HG03064 (cell line): ENCODE data around the gene ZPBP2.
"Not testable (repeated sequence)": the region's sequence is repeated elsewhere in the genome, so short reads cannot be mapped to it uniquely, and the experiment has no call there.

Experiments
- ATAC-seq: cut with Tn5 transposase; IDR thresholded peaks from one replicate; pipeline ENCODE4 v1.9.1; 2021; ENCODE audit warnings: low read depth; ENCODE audit not compliant: unreplicated experiment

The ZPBP2 gene

GRCh38 chr17:39867880-39868553 is at the start of gene ZPBP2:
Gene ZPBP2 (plus strand): TSS chr17:39868202. CDS start chr17:39868355, 153 bp downstream.
- no peak for ATAC-seq

GRCh38 chr17:39818358-39819000 is 49.5 kb upstream of the ZPBP2 start:
- no peak for ATAC-seq

- no peak for ATAC-seq
Measured at GRCh38 chr17:39820541-39820940, 47.5 kb upstream of the ZPBP2 start.

GRCh38 chr17:39820987-39821386 is 47.0 kb upstream of the ZPBP2 start:
- ATAC-seq = no peak

GRCh38 chr17:39822051-39822451 is 46.0 kb upstream of the ZPBP2 start:
- no peak for ATAC-seq

GRCh38 chr17:39823407-39824054 is 44.5 kb upstream of the ZPBP2 start:
- ATAC-seq = no peak

GRCh38 chr17:39826334-39826733 is 41.7 kb upstream of the ZPBP2 start:
- no peak for ATAC-seq

- ATAC-seq = no peak
Measured at GRCh38 chr17:39828443-39828842, 39.6 kb upstream of the ZPBP2 start.

GRCh38 chr17:39831588-39831987 is 36.4 kb upstream of the ZPBP2 start:
- ATAC-seq = no peak

GRCh38 chr17:39834017-39834416 is 34.0 kb upstream of the ZPBP2 start:
- ATAC-seq = no peak

GRCh38 chr17:39835038-39835786 is 32.8 kb upstream of the ZPBP2 start:
- no peak for ATAC-seq

- ATAC-seq = no peak
Measured at GRCh38 chr17:39836117-39836516, 31.9 kb upstream of the ZPBP2 start.

- no peak for ATAC-seq
Measured at GRCh38 chr17:39838057-39838456, 29.9 kb upstream of the ZPBP2 start.

GRCh38 chr17:39838784-39839183 is 29.2 kb upstream of the ZPBP2 start:
- ATAC-seq = no peak

GRCh38 chr17:39841134-39841683 is 26.8 kb upstream of the ZPBP2 start:
- no peak for ATAC-seq

GRCh38 chr17:39845052-39845846 is 22.8 kb upstream of the ZPBP2 start:
- no peak for ATAC-seq

GRCh38 chr17:39846205-39846604 is 21.8 kb upstream of the ZPBP2 start:
- no peak for ATAC-seq

- ATAC-seq = no peak
Measured at GRCh38 chr17:39848600-39848999, 19.4 kb upstream of the ZPBP2 start.

- not testable (repeated sequence) for ATAC-seq
Measured at GRCh38 chr17:39850186-39850585, 17.8 kb upstream of the ZPBP2 start.

GRCh38 chr17:39852239-39852638 is 15.8 kb upstream of the ZPBP2 start:
- no peak for ATAC-seq
